ENCODE data around the gene CAMKV.

CAMKV gene

DNA sequence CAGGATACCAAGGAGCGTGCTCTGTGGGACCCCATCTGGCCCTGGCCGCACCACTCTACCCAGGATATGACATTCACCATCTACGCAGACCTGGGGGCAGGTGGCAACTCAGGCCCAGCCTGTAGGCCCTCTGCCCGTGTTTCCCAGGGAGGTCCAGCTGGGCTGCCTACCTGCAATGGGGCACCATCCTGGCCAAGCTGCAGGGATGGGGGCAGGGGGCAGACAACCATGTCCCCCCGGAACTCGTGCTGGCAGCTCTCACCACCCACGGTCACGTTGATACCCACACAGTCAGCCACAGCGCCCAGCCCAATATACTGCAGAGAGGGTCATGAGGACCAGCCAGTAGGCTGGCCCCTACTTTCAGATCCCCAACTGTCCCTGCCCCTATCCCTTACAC lies 26.1 kb upstream of the CAMKV start:
- no peak for DNase-seq

DNA sequence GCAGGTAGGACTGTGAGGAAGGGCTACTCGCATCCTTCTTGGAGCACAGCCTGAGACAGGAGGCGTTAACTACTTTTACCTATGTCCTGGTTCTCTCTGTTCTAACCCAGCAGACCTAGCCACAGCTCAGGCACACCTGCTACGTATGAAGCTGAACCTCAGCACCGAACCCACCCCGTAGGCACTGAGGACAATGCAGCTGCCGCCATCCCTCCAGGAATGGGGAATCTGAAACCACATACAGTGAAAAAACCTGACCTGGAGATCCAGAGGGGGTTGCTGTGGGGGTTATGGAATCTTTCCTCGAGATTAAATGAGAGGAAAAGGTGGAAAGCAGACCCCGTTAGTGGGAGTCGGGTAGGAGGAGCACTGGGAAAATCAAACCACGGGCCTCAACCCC lies 19.6 kb upstream of the CAMKV start:
- no peak for DNase-seq

DNA sequence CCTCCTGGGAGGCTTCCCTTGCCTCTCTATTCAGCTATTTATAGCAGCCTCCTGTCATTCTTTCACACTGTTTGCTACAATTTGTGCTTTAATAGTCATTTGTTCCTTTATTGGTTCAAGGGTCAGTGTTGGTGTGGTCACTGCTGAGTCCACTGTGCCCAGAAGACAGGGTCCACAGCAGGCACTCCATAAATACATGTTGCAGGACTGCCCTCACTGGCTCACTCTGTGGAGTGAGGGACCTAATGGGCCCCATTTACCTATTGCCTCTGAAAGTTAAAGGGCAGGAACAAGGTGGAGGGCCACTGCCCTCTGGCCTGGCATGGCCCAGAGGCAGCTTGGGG lies 17.2 kb upstream of the CAMKV start:
- no peak for DNase-seq

DNA sequence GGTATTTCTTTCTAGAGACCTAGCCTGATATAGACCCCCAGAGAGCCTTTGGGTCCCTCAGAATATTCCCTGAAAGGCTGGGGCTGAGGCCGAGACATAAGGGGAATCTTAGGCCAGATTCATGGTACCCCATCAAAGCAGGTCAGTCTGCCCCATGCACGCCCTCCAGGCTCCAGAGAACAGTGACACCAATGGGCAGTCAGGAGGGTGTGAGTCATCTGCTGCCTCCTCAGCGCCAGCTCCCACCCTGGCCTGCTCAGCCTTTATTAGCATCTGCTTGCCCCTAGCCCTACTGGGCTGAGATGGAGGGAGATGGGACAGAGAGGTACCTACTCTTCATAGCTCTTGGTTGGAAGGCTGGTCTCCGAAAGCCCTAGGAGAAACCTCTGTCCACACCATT lies 14.3 kb upstream of the CAMKV start:
- DNase-seq: no peak

DNA sequence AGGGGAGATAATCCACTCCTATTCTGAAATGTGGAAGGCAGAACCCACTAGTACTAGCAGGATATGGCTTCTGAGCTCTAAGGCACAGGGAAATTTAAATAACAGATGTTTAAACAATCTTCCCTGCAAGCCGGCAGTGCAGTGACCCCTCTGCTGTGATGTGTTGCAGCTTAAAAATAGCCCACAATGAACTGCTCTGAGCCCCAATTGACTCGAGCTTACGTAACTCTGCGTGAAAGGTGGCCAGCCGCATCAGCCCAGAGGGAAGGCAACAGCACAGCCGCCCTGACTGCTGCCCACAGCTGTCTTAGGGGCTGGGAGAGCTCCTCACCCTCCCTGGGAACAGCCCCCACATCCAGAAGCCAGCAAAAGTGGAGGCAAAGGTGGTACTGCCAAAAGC lies 12.5 kb upstream of the CAMKV start:
- DNase-seq: no peak

DNA sequence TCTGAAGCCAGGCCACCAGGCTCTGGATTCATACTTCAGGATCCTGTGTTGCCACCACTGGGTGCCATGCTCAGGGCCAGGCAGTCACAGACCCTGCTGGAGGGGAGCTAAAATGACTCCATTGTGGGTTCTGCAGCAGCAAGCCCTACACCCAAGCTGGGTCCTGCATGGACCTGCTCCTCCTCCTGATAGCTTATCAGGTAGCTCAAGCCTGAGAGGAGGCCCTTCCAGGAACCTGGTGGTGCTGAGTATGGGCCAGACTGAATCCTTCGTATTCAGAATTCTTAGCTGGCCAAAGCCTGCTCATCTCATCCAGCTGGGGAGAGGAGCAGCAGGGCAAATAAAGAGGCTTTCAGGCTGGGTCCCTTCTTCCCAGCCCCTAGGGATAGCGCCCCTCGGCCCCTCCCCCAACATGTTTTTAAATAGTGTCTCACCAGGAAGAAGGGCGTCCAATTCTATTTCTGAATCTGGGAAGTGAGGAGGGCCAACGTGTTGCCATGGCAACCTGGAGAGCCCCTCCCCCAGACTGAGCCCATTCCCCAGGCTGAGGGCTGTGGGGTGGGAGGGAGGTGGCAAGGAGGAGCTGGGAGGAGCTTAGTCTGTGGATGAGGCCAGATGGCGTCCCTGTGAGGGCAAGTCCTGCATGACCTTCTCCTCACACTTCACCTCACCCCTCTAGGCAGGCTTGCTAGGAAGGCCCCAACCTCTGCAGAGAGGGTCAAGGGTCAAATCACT lies 11.0 kb upstream of the CAMKV start:
- no peak for DNase-seq

DNA sequence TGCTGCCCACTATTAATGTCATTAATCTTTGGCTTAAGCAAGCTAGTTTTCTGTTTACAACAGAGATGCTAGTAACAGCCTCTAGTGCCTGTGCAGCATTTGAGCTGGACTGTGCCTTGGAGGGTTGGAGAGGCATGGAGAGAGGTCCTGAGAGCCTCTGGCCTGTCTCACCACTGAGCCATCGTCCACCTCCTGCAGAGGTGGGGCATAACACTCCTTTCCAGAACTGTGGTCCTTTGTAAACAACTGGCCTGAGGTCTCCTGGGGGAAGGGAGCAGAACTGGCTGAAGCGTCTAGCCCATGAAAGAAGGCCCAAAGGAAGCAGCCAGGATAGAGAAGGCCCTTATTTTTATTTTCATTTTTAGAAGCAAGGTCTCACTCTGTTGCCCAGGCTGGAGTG lies 10.0 kb upstream of the CAMKV start:
- DNase-seq: no peak

DNA sequence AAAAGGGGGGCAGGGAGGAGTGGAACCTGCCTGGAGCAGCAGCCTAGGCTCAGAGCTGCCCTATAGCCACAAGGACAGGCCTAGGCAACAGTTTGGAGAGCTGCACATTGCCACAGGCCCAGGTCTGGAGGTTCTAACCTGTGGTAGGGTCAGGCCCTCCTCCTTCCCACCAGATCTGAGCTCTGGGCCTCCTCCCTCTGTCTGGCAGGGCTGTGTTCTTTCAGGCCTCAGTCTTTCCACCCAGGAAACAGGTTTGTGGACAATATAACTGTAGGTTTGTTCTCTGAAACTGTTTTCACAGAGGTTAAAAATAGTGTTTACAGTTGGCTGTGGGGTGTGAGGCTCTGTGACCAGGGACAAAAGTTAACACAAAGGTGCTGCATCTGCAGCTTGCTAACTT lies 9.0 kb upstream of the CAMKV start:
- DNase-seq: no peak

DNA sequence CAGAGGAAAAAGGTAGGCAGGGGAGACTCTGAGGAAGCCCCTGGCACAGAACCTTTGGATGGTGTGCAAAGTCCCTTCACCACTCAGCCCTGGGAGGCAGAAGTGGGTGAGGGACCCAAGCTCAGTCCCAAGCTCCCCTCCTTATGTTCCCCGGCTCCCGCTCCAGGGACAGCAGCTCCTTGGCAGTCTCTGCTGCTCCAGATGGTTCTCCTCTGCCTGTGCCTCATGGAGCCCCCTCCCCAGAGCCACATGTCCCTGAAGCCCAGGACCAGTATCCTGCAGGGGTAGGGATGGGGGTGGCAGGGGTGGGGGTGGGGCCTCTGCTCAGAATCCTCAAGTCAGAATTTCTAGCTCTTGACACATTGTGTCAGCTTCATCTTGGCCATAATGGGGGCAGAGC lies 8.0 kb upstream of the CAMKV start:
- DNase-seq: no peak

DNA sequence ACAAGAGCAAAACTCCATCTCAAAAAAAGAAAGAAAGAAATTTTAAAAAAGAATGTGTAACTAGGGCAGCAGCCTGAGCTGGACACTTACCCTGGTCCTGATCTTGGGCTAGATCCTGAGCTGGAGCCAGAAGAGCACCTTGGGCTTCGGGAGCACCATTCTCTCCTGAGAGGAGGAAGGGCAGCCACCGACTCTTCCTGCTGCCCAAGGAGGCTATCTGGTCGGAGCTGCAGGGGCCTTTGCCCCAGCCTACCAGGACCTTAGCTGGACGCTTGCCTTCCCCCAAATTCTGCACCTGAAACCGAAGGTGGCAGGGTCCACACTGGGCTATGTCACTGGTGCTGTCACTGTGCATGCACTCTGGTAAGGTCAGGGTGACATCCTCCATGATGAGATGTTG lies 6.9 kb upstream of the CAMKV start:
- DNase-seq: no peak

DNA sequence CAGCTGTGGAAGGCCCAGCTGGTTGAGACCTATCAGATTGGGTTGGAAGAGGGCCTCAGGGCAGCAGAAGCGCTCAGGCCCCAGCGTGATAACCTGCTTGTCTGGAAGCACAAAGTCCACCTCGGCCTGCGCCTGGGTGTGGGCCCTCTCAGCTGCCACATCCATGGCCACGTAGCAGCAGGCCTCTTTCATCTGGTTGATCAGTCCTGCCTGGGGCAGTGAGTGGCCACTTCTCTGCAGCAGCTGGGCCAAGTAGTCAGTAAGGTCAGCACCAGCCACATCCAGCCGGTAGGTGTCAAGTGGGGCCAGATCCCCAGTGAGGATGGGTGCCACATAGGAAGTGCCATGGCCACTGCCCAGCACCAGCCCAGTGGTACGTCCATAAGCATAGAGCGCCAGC lies 3.9 kb upstream of the CAMKV start:
- no peak for DNase-seq

DNA sequence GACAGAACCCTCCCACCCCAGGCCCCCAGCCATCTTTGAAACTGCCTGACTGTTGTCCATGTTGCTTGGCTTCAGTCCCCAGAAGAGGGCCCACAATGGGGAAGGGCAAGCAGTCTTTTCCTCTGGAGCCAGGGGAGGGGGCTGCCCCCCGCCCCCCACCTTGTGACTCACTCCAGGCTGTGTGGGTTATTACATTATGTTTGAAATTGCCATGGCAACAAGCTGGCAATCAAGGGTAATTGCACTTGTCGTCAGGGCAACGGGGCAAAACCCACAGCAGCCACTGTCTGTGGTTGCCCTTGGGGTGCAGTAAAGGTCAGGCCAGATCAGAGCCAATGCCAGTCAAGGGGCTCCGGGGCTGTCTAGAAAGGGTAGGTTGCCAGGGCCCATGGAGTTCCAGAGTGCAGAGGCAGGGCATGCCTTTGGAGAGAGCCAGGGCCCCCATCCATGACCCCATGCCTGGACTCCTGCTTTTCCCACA lies 3.1 kb upstream of the CAMKV start:
- DNase-seq: no peak

DNA sequence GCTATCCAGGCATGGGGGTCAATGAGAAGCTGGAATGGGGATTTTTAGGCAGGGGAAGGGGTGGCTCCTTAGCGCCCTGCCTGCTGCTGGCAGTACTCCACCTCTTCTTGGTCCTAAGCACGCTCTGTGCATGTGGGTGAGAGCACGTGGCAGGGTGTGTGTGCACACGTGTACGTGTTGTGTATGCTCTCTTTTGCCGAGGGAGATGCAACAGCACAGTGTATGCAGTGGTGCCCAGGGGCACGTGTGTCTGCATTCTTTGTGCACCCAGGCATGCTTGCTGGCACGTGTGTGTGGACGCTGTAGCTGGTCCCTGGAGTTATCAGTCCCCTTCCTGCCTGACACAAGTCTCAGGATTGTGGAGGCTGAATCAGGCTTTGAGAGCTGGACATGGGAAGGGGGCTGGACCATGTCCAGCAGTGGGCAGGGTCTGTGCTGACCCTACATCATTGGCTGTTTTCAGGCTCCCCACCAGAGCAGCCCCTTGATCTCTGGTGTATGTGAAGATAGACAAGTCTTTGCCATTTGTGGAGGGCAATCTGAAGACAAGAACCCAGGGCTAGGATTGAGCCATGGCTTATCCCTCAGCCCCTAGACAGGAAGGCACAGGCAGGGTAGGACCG lies 1.9 kb upstream of the CAMKV start:
- no peak for DNase-seq

DNA sequence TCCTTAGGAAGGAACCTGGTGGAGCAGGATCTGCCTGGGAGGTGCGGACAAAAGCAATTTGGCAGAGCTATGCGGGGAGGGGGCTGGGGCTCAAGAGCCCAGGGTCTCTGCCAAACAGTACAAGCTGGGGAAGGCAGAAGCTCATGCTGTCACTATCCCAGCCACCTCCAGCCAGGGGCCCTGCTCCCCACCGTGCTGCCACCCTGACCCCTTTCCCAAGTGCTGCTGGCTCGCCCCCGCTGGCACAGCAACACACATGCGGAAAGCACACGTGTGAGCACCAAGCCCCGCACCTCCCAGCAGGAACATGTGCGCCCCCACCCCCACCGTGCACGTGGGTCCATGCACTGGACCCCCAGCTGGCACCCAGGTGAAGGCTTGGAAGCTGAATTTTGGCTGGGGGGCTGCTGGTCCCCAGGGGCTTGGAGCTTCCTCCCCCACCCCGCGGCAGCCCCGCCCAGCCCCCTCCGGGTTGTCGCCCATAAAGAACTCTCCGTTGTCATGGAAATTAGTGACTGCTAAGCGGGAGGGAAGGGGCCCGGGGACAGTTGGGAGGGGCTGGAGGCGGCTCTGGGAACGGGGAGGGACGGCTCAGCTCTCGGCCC lies 742 bp downstream of the CAMKV start:
- no peak for DNase-seq

DNA sequence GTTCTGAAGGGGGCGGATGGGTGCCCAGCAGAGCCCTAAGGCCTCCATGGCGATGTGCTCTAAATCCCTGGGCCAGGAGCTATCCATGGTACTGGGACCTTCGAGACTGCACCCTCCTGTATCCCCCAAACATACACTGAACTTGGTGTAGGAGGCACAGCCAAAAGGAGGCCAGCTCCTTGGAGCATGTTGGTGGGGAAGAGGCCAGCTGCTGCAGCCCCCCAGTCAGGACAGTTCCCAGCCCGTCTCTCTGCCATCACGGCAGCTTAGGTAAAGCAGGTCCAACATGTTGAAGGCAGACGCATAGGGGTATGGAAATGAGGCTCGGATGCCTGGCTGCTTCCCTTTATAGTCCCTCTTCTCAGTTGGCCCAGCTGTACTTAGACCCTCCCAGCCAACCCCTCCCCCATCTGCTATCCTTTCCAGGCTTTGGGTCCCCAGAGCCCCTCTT lies 1.8 kb downstream of the CAMKV start:
- no peak for DNase-seq

DNA sequence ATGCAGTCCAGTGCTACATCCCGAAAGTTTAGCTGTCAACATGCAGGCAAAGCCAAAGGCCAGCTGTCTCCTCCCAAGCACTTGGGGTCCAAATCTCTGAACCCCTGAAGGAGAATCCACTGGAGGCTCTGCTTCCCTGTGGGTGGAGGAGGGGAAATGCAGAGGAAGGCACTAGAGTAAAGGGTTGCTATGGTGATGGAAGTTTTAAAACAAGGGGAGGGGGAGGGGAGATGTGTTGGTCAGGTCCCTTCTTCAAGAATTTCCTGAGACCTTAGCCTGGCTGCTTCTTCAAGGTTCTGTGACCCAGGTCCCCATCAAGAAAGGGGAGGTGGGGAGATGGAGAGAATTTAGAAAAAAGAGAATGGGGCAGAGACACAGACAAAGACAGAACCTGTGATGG lies 2.3 kb downstream of the CAMKV start:
- no peak for DNase-seq

DNA sequence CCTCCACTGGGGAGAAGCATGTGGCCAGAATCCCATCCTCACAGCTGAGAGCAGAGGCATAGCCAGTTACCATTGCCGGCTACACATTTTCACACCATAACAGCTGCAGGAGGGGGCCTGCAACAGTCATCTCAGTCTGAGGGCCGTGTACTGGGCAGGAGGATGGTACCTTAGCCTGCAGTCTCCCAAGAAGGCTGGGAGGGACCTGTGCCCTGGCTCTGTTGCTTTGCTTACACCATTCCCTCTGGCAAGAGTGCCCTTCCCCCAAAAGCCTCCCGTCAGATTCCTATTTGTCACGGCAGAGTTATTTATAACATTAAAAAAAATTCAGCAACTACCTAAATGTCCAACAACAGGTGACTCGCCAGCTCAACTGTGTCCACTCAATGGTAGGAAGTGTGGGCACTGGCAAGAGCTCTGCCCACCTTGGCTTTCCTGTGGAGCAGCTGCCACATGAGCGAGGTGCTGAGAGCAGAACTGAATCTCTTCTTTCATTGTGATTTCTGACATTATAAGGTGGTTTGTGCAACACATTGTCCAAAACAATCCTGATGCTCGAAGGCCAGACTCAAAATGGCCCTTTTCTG lies 4.4 kb downstream of the CAMKV start:
- no peak for DNase-seq

DNA sequence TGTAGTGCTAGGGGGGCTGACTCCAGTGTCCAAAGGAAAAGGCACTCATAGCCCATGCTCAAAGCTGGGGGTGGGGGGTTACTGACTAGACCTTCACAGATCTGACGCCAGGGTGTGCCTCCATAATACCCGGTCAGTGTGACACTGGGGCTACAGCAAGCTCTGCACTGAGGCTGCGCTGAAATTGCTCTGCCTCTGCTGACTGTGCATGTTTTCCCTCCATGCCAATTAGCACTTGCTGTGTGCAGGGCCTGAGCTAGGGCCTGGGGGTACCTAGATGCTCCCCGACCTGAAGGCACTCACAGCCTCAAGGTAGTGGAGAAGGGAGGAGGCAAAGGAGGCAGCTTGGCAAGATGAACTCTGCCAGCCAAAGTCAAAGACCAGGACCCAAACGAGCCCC lies 5.2 kb downstream of the CAMKV start:
- DNase-seq: no peak

DNA sequence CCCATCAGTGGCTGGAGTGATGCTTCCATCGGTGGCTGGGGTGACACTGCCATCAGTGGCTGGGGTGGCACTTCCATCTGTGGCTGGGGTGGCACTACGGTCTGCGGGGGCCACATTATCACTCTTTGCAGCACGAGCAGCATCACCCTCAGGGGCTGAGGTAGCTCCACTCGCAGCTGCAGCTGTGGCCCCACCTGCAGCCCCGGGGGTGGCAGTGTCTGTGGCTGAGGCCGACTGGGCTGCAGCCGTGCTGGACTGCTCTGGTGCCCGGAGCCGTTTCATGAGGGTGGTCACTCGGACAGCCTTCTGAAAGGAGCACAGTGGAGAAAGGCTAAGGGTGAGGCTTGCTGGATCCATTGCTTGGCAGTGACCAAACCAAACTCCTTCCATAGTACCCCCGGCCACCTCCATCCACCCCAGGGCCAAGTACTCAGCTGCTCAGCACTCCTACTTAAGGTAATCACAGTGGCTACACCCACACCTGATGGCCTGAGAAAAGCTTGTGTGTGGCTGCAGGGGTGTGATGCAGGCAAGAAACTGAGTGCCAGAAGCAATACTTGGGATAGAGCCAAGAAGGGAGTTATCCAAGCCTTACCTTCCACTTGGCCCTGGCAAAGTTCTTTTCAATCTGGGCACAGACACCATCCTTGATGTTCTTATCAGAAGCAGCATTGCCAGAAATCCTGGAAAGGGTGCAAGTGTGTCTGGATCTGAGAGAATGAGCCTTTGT lies 10.0 kb downstream of the CAMKV start:
- DNase-seq: no peak

DNA sequence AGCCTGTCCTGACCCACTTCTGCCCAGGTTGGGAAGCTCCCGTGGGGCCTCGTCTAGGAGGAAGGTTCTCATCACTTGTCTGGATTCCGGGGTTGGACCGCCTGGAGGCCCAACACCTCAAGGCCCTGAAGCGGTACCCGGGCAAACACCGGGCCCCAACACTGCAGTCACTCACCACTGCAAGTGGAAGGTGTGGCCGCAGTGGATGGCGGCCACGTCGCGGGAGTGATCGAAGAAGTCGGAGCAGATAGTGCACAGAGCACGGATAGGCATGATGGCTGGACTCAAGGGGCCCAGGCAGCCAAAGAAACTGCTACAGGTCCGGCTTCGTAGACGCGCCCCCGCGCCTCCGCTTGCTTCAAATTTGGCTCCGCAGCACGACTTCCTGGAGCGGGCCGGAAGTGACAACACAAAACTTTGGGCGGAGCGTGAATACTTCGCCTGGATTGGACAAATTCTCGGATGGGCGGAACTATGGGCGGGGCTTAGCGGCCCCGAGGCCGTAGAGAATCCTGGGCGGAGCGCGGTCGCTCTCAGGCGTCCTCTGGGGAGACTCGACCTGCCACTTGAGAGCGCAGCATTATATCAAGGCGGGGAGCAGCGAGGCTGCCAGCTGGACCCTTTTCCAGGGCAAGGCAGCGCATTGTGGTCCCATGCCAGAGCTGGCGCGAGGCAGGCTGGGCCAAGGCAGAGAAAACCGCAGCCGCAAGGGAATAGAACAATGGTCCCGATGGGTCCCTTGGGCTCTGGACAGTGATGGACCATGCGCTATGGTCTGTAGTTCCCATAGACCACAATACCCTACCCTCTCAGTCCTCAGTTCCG lies 13.3 kb downstream of the CAMKV start, which contains the start of gene TRAIP:
Gene TRAIP (minus strand): TSS at position 384 of the 825 bp plus-strand sequence. CDS start 111 bp downstream, at position 273.
- peak; percentile 45 for DNase-seq

DNA sequence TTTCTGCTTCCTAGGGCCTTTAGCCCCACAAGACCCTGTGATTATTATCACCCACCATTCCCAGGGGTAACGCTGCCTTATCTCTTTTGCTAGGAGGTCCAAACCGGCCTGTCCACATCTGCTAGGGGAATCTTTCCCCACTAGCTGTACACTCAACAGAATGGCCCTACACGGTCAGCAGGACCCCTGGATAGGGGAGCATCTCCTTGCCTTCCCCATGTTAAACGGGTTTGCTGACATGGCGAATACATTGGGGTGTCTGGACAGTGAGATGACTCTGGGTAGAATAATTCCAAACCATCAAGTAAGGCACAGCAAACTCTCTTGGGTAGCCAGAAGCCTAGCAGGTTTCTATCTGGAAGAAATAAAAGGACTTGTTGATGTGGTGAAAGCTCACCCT lies 14.0 kb downstream of the CAMKV start:
- no peak for DNase-seq

DNA sequence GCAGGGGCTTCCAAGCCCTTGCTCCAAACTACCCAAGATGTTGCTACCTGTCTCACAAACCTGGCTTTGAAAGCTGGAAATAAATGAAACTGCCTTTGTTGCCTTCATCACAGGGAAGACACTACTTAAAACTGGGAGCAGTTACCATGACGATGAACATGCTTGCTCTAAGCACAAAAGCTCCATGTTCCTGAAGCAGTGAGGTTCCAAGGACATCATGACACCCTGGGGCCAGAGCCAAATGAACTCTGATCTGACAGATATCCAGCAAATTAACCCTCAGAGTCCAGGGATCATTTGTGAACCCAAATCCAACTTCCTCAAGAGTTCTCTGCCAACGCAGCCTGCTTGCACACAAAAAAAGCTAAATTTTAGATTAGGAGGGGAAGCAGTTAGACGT lies 24.0 kb downstream of the CAMKV start:
- DNase-seq: no peak

All from SIG-M5 (cell line).